Activated CD8-positive, alpha-beta T cell treated with anti-CD3 and anti-CD28 coated beads, Interleukin-2, amount 10 ng/mL, durations not matched to agents 7 days and 5 days (primary cell): Measurements from ENCODE around the gene UHMK1. TPM values are rescaled to one million over a fixed set of nuclear protein-coding genes. Genes with fewer than 3 reads are reported as not detected.

Experiments used
- ATAC-seq: fragments of 150-1000 bp; cut with Tn5 transposase; one replicate; pipeline ENCODE4 v1.10.0; 2021; ENCODE audit warnings: moderate library complexity
- CTCF ChIA-PET: fragments of 350-600 bp; sonication (Branson Sonifier 250); formaldehyde crosslinking; loops from one replicate; lab custom pipeline; 2021; ENCODE audit warnings: antibody characterized with exemption; lab: Charles Lee
- POLR2A ChIA-PET: fragments of 350-600 bp; sonication (Branson Sonifier 250); formaldehyde crosslinking; loops from one replicate; lab custom pipeline; 2021; ENCODE audit warnings: antibody characterized with exemption; lab: Charles Lee
- DNase-seq: peaks from one replicate; pipeline ENCODE4 v3.0.0-alpha.2; 2020
- H3K27ac Mint-ChIP-seq: one replicate; pipeline ENCODE4 v1.8.0; 2021; ENCODE audit warnings: mild to moderate bottlenecking, mixed read lengths
- H3K27me3 Mint-ChIP-seq: one replicate; pipeline ENCODE4 v1.8.0; 2021; ENCODE audit warnings: low read depth, mixed read lengths
- H3K36me3 Mint-ChIP-seq: one replicate; pipeline ENCODE4 v1.8.0; 2021; ENCODE audit warnings: low read depth, mixed read lengths
- H3K4me1 Mint-ChIP-seq: one replicate; pipeline ENCODE4 v1.8.0; 2021; ENCODE audit warnings: low read depth, mixed read lengths
- H3K4me3 Mint-ChIP-seq: one replicate; pipeline ENCODE4 v1.8.0; 2021; ENCODE audit warnings: mild to moderate bottlenecking, mixed read lengths
- H3K9me3 Mint-ChIP-seq: one replicate; pipeline ENCODE4 v1.8.0; 2022; ENCODE audit warnings: mixed read lengths; ENCODE audit not compliant: insufficient read depth
- total RNA-seq, 2 experiments: library from RNA; stranded (reverse); gene quantifications; one replicate each; pipeline ENCODE4 v1.2.3, GENCODE V29; 2021

UHMK1 gene
- total RNA-seq, 2 experiments from 2014 or later = 53.1 to 57.0 TPM

DNA sequence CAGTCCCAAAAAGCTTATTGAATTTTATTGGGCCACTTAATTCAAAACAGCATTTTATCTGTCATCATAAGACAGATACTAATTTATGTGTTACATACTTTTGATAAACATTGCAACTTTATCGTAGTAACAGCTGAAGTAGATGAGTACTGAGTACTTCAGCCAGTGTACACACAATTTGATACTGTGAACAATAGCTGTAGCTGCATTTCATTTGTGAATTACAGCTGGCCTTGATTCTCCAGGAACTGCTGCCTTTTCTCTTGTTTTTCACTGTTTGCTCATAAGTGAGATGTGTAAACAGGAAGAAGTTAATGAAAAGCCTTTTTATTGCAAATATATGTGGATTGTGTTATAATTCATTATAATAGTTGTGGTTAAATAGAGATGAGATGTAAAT, 74.1 kb downstream of the UHMK1 start:
- Mint-ChIP-seq H3K27ac (no peak overlapping the region), H3K4me3 (no peak overlapping the region), H3K9me3 (no peaks in the 10 kb centered on the region), H3K4me1 (peaks cover 7% of the 10 kb centered on the region), H3K27me3 (no peaks in the 10 kb centered on the region), H3K36me3 (peaks cover 16% of the 10 kb centered on the region)
- DNase-seq (no peak), ATAC-seq (no peak)
- POLR2A ChIA-PET = no interaction called here
- CTCF ChIA-PET = no interaction called here

DNA sequence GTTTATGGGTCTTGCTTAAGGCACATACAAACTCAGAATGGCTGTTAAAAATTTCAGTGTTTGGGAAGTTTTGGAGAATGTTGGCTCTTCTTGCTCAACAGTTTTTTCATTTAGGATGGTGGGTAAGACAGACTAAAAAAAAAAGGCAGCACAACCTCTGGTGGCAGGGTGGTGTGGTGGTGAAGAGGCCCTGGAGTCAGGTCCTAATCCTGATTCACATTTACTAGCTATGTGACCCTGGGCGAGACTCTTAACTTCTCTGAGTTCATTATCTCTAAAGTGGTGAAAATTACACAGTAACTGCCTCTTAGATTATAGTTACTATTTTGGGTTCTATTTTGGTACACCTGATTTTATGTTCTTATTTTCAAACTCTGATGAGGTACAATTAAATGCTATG, 75.5 kb downstream of the UHMK1 start:
- Mint-ChIP-seq H3K27me3 (no peaks in the 10 kb centered on the region), H3K36me3 (peaks cover 8% of the 10 kb centered on the region), H3K9me3 (no peaks in the 10 kb centered on the region), H3K4me3 (no peak overlapping the region), H3K27ac (no peak overlapping the region), H3K4me1 (peaks cover 7% of the 10 kb centered on the region)
- POLR2A ChIA-PET = no interaction called here
- ATAC-seq (no peak), DNase-seq (no peak)
- CTCF ChIA-PET = interaction anchor here (0.7 kb wide), 1 partner anchor 155 kb away, joined by 3 read pairs; no protein-coding TSS in a partner anchor

DNA sequence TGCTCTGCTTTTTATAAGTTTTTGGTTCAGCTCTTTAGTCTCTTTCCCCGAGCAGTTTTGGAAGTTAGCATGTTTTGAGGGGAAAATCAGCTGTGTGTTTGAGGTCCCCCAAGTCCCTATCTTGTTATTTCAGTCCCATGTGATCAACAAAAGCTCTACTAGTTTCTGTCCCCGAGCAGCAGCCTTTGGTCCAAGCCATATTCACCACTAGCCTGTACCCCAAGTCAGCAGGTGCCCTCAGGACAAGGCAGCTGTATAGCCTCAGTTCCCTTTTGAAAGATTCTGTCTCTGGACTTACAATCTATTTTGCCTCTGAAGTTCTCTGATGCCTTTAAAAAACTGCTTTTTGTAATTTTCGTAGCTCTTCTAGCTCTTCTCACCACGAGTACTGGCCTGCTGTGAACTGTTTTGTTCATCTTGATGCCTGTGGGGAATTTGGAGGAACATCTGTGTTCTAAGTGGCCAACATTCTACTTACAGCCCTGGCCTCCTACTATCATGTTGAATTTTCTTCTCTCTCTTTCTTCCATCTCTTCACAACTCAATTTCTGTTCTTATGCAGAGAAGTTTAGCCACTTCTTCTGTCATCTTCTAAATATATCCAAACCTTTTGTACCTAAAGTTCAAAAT, 80.6 kb downstream of the UHMK1 start:
- H3K9me3 Mint-ChIP-seq = no peaks in the 10 kb centered on the region
- no peaks in the 10 kb centered on the region for H3K4me1 Mint-ChIP-seq
- CTCF ChIA-PET = interaction anchor here (1.2 kb wide), 1 partner anchor 11 kb away, joined by 5 read pairs; no protein-coding TSS in a partner anchor
- no peak for DNase-seq
- H3K27me3 Mint-ChIP-seq = no peaks in the 10 kb centered on the region
- H3K4me3 Mint-ChIP-seq = no peak overlapping the region
- POLR2A ChIA-PET = interaction anchor here (0.7 kb wide), 1 partner anchor 10 kb away, joined by 3 read pairs; no protein-coding TSS in a partner anchor
- H3K36me3 Mint-ChIP-seq = peaks cover 6% of the 10 kb centered on the region
- no peak overlapping the region for H3K27ac Mint-ChIP-seq
- ATAC-seq = no peak

DNA sequence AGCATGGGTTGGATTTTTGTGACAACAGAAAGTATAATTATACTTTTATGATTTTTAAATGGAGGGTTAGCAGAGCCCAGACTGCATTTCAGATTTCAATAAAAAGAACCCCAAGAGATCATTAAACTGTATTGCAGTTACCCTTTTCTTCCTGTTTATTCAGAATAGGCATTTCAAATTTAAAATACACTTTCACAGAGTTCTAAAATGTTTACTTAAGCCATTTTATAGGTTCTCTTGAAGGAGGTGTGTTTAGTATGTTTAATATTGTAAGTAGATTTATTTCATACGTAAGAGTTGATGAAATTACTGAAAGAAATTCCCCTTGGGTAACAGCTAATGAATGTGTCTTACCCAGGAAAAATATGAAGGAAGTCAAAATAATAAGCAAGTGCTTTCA, 81.3 kb downstream of the UHMK1 start:
- H3K27me3 Mint-ChIP-seq = no peaks in the 10 kb centered on the region
- POLR2A ChIA-PET = no interaction called here
- no peaks in the 10 kb centered on the region for H3K9me3 Mint-ChIP-seq
- no peak overlapping the region for H3K27ac Mint-ChIP-seq
- no peak for ATAC-seq
- no peak overlapping the region for H3K4me3 Mint-ChIP-seq
- H3K36me3 Mint-ChIP-seq = peaks cover 6% of the 10 kb centered on the region
- no peaks in the 10 kb centered on the region for H3K4me1 Mint-ChIP-seq
- DNase-seq = no peak
- CTCF ChIA-PET = no interaction called here

Other genes starting within 250 kb of the UHMK1 start
- gene SPATA46, start 121.0 kb upstream of the UHMK1 start, total RNA-seq = not detected
- gene C1orf226, start 116.1 kb upstream of the UHMK1 start, total RNA-seq = not detected
- not detected for gene SH2D1B, start 85.7 kb upstream of the UHMK1 start, total RNA-seq
- gene UAP1, start 63.9 kb downstream of the UHMK1 start, total RNA-seq = 10 to 100 TPM; 15.5 to 15.7 TPM
- under 1 TPM; 0.08 TPM for gene DDR2, start 134.6 kb downstream of the UHMK1 start, total RNA-seq